ENCODE results near the gene CHST2.
A peak's percentile ranks its signal among the peaks of the same experiment; 100 is the strongest.

CHST2 gene

GRCh38 chr3:143098032-143098764 is 21.4 kb upstream of the CHST2 start:
- peak; percentile 56 for DNase-seq

- DNase-seq, result no peak
Measured at GRCh38 chr3:143099210-143099609, 20.4 kb upstream of the CHST2 start.

DNA sequence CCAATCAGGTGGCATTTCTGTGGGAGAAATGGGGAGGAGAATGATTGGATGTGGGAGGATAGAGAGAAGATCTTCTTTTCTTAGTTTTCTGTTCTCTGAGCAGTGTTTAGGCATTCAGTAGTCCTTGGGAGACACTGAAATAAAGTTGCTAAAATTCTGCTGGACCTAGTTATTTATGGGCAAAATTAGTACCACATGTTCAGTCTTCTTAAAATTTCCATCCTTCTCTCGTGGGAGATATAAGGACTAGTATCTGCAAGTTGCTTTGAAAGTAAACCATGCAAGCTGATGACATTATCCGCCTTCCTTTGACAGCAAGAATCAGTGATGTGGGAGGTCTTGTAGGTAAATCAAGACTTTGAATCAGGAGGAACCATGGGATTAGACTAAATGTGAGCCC is 19.9 kb upstream of the CHST2 start:
- no peak for DNase-seq

DNA sequence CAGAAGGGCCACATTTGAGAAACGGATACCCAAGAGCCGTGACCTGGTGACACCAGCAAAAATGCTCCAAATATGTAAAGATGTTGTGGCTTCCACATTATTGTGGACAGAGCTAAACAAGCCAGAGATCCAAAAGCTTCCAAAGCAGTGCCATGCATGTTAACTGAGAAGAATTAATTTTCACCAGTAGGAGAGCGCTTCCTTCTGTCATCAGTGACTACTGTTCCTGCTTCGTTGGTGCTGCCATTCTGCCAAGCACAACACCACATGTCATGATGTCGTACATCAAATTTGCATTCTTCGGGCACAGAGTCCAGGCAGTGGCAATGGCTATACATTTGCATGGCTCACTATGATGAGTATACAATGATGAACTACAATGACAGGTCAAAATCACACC is 19.1 kb upstream of the CHST2 start:
- no peak for DNase-seq

GRCh38 chr3:143101792-143102381 is 17.7 kb upstream of the CHST2 start:
- DNase-seq, result no peak

- no peak for DNase-seq
Measured at GRCh38 chr3:143103652-143104051, 15.9 kb upstream of the CHST2 start.

DNA sequence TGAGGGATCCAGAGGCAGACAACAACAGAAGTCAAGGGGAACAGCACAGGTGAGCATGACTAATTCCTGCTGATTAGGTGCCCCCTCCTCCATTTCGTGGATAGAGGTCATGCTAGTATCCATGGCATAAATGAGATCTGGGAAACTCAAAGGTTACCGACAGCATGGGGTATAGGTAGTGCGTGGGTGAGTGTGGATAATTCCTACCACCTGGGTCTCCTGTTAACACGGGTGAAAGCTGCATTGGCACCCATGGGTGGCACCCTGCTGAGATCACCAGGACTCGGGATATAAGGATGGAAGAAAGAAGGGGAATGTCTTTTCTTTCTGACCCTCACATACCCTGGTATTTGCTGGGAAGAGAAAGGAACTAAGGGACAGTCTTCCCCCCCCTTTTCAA is 14.4 kb upstream of the CHST2 start:
- no peak for DNase-seq

DNA sequence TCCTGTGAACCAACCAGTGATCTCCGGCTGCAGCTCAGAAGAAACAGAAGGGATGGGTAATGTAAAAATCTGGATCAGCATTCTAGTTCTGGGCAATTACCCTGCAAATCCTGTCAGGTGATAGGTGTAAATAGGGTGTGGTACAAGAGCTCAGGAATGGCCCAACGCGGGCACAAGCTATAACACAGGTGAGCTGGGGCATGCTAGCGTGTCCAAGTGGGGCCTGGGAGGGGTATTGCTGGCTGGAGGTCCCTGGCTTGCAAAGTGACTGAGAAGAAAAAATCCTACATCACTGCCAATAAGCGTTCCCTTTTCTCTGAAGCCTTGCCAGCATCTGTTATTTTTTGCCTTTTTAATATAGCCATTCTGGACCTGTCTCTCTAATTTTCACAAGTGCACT is 9.7 kb upstream of the CHST2 start:
- no peak for DNase-seq

GRCh38 chr3:143110371-143110770 is 9.2 kb upstream of the CHST2 start:
- no peak for DNase-seq

- no peak for DNase-seq
Measured at GRCh38 chr3:143118630-143119008, 952 bp upstream of the CHST2 start.

DNA sequence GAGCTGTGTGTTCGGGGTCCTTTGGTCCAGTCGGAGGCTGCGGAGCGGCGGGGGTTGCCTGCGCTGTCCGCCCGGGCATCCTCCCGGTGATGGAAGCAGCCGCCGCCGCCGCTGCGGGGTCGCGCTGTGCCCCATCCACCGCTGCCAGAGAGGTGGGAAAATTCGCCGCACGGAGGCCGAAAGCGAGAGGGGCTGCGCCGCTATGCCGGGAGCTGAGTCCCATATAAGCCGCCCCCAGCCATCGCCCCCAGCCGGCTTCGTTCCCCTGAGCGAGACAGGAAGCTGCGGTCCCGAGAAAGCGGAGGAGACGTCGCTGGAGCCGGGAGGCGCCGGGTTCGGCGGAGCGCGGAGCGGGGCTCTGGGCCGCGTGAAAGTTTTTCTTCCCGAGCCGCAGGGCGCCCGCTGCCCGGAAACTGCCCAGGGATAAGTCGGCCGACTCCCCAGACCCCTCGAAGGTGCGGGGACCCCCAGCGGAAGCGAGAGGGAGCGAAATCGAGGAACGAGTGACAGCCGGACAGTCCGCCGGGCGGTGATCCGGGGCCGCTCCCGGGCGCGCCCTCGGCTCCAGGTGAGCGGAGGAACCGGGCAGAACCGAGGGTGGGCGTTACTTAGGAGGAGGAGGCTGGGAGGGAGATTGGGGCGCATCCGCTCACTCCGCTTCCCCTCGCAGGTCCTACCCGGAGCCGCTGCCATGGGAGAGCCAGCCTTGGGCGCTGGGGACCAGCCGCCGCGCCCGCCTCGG is 574 bp downstream of the CHST2 start:
- peak; percentile 30 for DNase-seq

DNA sequence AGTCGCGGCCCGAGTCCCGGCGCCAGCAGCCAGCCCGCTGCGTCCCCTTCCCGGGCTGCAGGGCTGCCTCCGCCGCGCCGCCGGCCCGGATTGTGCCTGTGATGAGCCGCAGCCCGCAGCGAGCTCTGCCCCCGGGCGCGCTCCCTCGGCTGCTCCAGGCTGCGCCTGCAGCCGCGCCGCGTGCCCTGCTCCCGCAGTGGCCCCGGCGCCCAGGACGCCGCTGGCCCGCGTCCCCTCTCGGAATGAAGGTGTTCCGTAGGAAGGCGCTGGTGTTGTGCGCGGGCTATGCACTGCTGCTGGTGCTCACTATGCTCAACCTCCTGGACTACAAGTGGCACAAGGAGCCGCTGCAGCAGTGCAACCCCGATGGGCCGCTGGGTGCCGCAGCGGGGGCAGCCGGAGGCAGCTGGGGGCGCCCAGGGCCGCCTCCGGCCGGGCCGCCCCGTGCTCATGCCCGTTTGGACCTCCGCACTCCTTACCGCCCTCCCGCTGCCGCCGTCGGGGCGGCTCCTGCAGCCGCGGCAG is 1.2 kb downstream of the CHST2 start:
- DNase-seq, result peak; percentile 53

GRCh38 chr3:143121241-143122088 is 1.9 kb downstream of the CHST2 start:
- DNase-seq, result peak; percentile 45

- no peak for DNase-seq
Measured at GRCh38 chr3:143122089-143122430, 2.5 kb downstream of the CHST2 start.

DNA sequence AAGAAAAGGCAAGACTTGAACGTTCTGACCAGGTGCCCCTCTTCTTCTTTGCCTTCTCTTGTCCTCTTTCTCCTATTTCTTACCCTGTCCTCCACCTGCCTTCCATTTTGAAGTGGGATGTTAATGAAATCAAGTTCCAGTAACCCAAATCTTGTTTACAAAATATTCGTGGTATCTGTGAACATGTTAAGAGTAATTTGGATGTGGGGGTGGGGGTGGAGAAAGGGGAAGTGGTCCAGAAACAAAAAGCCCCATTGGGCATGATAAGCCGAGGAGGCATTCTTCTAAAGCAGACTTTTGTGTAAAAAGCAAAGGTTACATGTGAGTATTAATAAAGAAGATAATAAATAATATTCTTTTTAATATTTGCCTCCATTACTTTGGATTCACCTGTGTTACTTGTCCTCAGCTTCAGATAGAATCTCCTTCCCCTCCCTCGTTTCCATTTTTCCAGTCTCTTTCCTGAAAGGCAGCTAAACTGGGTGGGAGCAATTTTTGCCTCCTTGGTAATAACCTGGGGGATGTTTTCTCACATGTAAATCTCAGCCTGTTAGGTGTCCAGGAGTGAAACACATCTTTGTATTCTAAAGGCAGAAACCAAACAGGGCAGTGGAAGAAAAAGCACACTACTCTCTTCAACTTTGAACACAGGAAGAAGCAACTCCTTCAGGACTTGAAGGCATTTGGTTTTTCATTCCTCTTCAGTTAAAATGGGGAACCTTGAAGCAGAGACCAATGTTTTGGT is 3.2 kb downstream of the CHST2 start:
- DNase-seq, result no peak

DNA sequence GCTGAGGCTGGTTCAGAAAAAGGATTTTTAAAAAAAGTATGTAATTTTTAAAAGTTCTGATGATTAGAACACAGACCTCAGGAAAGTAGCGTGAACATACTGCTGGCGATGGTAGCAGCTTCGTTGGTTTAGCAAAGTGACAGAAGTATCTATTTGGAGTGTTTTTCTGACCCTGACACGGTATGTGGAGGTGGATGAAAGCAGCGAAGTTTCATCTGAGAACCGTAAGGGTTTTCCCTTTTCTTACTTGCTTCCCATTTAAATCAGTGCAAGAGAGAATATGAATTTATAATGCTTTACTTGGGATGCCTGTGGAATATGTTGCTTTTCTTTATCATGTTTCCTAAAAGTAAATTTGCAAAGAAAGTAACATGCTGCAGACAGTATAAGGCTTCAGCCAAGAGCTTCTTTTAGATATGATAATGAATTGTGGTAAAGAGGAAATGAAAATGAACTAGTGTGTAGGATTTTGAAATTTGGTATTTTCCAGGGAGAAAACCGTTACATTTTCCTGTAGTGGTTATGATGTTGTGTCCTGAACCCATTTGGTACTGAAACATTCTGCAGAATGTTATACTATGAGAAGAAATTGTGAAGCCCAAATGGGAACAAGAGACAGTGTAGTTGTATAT is 3.9 kb downstream of the CHST2 start:
- DNase-seq, result no peak

GRCh38 chr3:143124601-143125520 is 5.3 kb downstream of the CHST2 start:
- no peak for DNase-seq

DNA sequence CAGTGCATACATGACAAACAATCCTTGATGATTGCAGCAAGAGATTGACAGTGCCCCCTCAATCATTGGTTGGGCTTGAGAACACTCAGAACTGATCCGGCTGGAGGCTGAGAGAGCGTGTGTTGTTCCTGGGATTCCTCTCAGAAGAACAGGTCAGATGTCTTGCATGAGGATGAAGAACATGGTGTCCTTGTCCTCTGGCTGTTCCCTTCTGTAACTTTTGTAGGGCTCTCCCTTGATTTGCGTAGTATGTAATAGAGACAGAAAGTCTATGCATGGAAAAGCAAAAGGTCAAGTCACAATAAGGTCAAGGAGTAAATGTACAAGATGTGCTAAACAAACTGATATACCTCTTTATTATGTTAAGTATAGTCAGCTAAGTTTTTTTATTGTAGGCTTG is 8.2 kb downstream of the CHST2 start:
- no peak for DNase-seq

GRCh38 chr3:143128227-143128955 is 8.8 kb downstream of the CHST2 start:
- DNase-seq, result no peak
